ENCODE measurements around the gene CD2BP2. TPM values are rescaled to one million over a fixed set of nuclear protein-coding genes. Genes with fewer than 3 reads are reported as not detected.

The CD2BP2 gene
- total RNA-seq = 74.8 and 85.2 TPM in 2 replicates
- long read RNA-seq, transcript CD2BP2-201 (7 exons, 3,421 nt) = major isoform, 50 of 64 reads
- long read RNA-seq, partial matches to known transcripts = 1 of 64 reads
- long read RNA-seq, other reads (novel, unspliced or antisense) = 9 of 64 reads

DNA sequence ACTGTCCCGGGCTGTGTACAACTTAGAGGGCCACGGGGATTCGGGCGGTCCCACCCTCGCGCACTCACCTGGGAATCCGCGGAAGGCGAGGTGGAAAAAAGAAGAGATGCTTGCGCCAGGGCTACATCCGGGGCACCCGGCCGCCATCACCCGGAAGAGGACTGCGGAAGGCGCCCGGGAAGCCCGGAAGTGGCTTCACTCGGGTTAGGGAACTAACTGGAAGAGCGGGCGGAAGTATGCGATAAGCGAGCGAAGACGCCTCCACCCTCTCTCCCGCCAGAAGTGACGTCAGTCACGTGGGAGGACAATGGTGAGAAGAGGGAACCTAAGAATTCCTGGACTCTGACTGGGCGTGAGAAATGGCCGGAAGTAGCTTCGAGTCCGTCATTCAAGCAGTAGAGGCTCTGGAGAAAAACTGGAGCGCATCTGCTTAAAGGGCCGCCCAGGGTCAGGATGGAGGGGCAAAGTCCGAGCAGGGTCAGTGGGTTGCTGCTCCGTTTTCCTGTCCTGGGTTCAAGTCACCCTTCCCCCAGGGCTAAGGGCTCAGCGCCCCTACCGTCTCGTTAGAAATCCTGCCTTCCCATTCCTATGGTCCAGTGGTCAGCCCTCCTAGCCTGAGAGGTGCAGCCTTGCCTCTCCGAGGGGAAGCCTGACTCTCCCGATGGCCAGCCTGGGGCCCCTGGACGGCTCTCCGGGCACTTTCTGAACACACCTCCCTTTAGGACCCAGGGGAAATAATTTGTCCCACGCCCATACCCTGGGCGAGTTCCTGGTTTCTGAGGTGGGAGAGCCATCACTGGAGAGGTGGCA is at the start of gene CD2BP2:
CD2BP2 (minus strand) TSS at position 165 of the 810 bp plus-strand sequence. CDS start 627 bp downstream, outside the sequence.
- Mint-ChIP-seq H3K27ac (ENCODE audit: unreplicated experiment) (peak within 1 kb of the TSS; percentile 100), H3K27me3 (ENCODE audit: low read depth) (no peaks in the 10 kb centered on the region), H3K4me1 (peaks cover 22% of the 10 kb centered on the region), H3K36me3 (ENCODE audit: low read depth) (peaks cover 6% of the 10 kb centered on the region), H3K4me3 (peak within 1 kb of the TSS; percentile 98), H3K9me3 (no peaks in the 10 kb centered on the region)
- DNase-seq (ENCODE audit: low read depth, low spot score) = peak; percentile 84
- TF ChIP-seq, protein P1, sequence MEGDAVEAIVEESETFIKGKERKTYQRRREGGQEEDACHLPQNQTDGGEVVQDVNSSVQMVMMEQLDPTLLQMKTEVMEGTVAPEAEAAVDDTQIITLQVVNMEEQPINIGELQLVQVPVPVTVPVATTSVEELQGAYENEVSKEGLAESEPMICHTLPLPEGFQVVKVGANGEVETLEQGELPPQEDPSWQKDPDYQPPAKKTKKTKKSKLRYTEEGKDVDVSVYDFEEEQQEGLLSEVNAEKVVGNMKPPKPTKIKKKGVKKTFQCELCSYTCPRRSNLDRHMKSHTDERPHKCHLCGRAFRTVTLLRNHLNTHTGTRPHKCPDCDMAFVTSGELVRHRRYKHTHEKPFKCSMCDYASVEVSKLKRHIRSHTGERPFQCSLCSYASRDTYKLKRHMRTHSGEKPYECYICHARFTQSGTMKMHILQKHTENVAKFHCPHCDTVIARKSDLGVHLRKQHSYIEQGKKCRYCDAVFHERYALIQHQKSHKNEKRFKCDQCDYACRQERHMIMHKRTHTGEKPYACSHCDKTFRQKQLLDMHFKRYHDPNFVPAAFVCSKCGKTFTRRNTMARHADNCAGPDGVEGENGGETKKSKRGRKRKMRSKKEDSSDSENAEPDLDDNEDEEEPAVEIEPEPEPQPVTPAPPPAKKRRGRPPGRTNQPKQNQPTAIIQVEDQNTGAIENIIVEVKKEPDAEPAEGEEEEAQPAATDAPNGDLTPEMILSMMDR (conservative IDR thresholded peaks at IDR 0.05) = no peak

DNA sequence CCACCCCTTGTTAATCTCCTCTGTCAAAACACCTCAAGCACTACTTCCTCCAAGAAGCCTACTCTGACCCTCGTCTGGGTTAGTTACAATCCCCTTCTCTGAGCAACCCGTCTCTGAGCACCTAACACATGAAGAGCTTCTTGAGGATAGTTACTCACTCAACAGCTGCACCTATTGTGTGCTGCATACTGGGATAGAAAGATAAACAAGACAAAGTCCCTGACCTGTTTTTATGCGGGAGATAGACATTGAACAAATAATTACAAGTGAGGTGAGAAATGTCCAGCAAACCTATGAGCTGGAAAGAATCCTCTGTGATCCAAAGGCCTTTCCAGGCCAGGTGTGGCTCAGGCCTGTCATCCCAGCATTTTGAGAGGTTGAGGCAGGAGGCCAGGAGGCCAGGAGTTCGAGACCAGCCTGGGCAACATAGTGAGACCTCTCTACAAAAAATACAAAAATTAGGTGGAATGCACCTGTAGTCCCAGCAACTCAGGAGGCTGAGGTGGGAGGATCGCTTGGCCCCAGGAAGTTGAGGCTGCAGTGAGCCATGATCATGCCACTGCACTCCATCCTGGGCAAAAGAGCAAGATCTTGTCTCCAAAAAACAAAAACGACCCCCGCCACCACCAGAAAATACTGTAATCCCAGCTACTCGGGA is 46.8 kb upstream of the CD2BP2 start:
- TF ChIP-seq, protein P1 (conservative IDR thresholded peaks at IDR 0.05) = no peak

DNA sequence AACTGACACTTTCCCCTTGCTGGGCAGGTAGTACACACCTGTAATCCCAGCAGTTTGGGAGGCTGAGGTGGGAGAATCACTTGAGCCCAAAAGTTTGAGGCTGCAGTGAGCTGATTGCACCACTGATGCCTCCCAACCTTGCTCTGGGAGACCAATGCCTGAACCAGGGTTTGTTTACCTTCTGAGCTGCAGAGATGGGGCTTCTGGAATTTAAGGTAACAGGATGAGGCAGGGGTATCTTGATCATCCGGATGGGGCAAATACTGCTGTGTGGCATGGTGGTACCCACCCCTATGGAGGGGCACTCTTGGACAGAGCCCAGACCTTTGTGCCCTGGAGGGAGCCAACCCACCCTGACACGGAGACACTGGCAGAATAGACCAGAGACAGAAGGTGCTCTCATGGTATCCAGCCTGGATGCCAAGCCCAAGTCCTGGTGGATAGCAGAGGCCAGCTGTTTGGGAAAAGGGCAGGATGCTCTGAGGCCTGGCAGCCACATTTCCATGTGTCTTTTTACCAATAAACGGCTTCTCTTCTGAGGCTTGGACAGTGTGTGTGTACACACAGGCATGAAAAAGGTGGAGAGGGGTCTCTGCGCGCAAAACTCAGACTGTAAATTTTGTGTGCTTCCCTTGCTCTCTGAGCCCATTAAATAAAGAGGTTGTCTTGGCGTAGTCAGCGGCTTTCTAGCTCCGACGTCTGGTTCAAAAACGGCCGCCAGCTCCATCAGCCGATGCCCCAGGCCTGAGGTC is 44.5 kb upstream of the CD2BP2 start:
- Mint-ChIP-seq H3K27me3 (ENCODE audit: low read depth) (peaks cover 3% of the 10 kb centered on the region), H3K27ac (ENCODE audit: unreplicated experiment) (peak overlapping the region; percentile 98)
- no peak for DNase-seq (ENCODE audit: low read depth, low spot score)

More for the DNA sequence above, 46.8 kb upstream of the CD2BP2 start:
- Mint-ChIP-seq H3K4me3 (peak overlapping the region; percentile 94), H3K4me1 (peaks cover 32% of the 10 kb centered on the region), H3K36me3 (ENCODE audit: low read depth) (peaks cover 2% of the 10 kb centered on the region), H3K27me3 (ENCODE audit: low read depth) (peaks cover 3% of the 10 kb centered on the region), H3K9me3 (no peaks in the 10 kb centered on the region), H3K27ac (ENCODE audit: unreplicated experiment) (peak overlapping the region; percentile 89)
- DNase-seq (ENCODE audit: low read depth, low spot score) = no peak

DNA sequence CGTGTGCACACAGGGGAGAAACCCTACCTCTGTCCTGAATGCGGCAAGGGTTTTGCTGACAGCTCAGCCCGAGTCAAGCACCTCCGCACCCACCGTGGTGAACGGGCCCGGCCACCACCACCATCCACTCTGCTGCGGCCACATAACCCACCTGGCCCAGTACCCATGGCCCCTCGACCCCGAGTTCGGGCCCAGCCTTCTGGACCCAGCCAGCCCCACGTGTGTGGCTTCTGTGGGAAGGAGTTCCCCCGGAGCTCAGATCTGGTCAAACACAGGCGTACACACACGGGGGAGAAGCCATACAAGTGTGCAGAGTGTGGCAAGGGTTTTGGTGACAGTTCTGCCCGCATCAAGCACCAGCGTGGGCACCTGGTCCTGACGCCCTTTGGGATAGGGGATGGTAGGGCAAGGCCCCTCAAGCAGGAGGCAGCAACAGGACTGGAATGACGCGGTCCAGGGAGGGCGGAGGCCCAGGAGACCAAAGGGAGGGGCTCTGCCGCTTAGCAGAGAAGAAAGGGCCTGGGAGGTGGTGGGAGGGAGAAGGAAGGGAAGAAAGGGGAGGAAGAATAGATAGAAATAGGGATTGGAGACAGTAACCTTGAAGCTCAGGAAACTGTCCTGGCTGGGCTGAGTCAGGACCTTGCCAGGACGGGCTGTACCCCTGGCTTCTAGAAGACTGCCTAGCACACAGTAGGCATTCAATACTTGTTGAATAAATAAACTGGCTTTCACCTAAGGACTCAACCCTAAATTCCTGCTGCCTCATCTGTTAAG is 43.7 kb upstream of the CD2BP2 start:
- no peak for DNase-seq (ENCODE audit: low read depth, low spot score)
- peaks cover 3% of the 10 kb centered on the region for H3K27me3 Mint-ChIP-seq (ENCODE audit: low read depth)
- TF ChIP-seq, protein P1 (conservative IDR thresholded peaks at IDR 0.05) = no peak
- H3K27ac Mint-ChIP-seq (ENCODE audit: unreplicated experiment) = peak overlapping the region; percentile 83
- peaks cover 49% of the 10 kb centered on the region for H3K4me1 Mint-ChIP-seq
- H3K36me3 Mint-ChIP-seq (ENCODE audit: low read depth) = peaks cover 3% of the 10 kb centered on the region
- H3K4me3 Mint-ChIP-seq = peak overlapping the region; percentile 94
- no peaks in the 10 kb centered on the region for H3K9me3 Mint-ChIP-seq

More for the DNA sequence above, 44.5 kb upstream of the CD2BP2 start:
- Mint-ChIP-seq H3K36me3 (ENCODE audit: low read depth) (peaks cover 3% of the 10 kb centered on the region), H3K9me3 (no peaks in the 10 kb centered on the region), H3K4me3 (peak overlapping the region; percentile 94), H3K4me1 (peaks cover 41% of the 10 kb centered on the region)
- TF ChIP-seq, protein P1 (conservative IDR thresholded peaks at IDR 0.05) = no peak
